Omental fat pad (tissue), 4 donors: Measurements from ENCODE around the gene ARHGEF17. TPM values are rescaled to one million over a fixed set of nuclear protein-coding genes. Genes with fewer than 3 reads are reported as not detected.
A peak's percentile ranks its signal among the peaks of the same experiment; 100 is the strongest.

Source experiments
- ATAC-seq: fragments of 150-250 bp; one replicate; pipeline ENCODE4 v1.9.1; 2016; ENCODE audit warnings: mild to moderate bottlenecking, moderate library complexity; ENCODE audit not compliant: low FRiP score
- DNase-seq: peaks from one replicate; pipeline ENCODE4 v3.0.0-alpha.2; 2019; ENCODE audit warnings: low spot score
- CTCF ChIP-seq, 3 donors: fragments of 450-650 bp; IDR thresholded peaks; one replicate each; pipeline ENCODE4 v1.5.1; 2016 to 2017; ENCODE audit warnings: antibody characterized with exemption in 3 of 3, mild to moderate bottlenecking in 3 of 3, moderate library complexity in 2 of 3
- total RNA-seq, 4 donors: library from RNA; depleted of rRNA; stranded (reverse); fragments of >200 nt; gene quantifications; one replicate each; pipeline ENCODE4 v1.1.0, GENCODE V29; 2016

The ARHGEF17 gene
- total RNA-seq, 4 donors from 2014 or later, result 27.3 to 80.7 (median 31.9) TPM

DNA sequence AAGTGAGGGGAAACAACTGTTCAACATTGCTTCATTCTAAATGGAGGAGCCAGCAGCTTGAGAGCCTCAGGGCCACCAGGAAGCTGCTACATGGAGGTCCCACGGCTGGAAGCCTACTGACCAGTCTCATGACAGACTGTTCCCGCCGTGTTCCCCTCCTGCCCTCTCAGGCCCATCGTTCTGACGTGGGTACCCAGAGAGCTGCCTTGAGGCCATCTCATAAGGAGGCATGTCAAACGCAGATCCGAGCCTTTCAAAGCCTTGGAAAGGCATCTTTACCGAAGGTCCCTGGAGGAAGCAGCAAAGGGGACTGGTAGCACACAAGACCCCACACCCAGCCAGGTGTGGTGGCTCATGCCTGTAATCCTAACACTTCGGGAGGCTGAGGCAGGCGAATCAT lies 8.3 kb upstream of the ARHGEF17 start:
- TF ChIP-seq CTCF (IDR thresholded peaks at IDR 0.05), result no peak

DNA sequence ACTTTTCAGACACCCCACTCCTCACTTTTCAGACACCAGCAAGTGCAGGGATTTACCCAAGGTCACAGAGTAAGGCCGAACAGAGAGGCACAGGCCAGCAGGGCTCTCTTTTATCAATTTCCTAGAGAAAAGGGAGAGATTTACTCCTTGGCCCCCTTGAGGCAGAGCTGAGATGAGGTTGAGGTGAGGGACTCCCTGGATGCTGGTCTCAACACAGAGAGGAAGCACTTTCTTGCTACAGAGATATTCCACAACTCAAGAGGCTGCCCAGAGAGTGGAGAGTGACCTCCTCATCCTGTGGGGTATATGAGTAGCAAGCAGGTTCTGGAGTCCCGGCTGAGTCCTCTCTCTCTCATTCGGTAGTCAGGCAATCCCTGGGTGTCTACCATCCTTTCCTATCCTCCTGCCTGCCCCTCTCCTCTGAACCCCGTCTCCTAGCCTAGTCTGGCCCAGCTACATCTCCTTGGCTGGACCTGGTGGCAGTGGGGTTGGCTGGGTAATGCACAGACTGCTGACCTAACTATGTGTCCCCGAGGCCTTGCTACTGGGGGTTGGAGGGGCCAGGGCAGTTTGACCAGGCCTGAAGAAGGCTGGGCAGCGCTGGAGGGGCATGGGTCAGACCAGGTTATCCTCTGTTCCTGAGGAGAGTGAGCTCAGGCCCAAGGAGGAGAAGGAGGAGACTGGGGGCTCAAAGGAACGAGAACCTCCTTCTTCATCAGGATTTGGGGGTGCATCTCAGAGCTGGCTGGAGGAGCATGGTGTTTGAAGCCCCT lies 1.8 kb upstream of the ARHGEF17 start:
- TF ChIP-seq CTCF (IDR thresholded peaks at IDR 0.05), result no peak
- ATAC-seq, result no peak
- no peak for DNase-seq

More for the DNA sequence above, 8.3 kb upstream of the ARHGEF17 start:
- ATAC-seq (no peak), DNase-seq (no peak)

DNA sequence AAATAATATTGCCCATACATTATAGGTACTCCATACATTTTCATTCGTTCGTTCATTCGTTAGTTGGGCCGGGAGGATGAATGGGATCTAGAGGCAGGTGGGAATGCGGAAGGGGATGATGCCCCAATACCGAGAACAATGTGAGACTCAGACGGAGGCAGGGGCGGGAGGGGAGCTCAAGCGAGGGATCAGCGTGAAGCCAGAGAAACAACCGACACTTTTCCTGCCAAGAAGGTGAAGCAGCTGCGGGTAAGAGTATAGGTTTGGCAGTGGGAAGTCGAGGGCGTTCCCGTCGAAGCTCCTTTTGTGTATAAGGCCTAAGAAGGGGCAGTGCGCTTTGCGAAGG lies 1.1 kb upstream of the ARHGEF17 start:
- DNase-seq, result no peak
- TF ChIP-seq CTCF (IDR thresholded peaks at IDR 0.05), result no peak
- ATAC-seq, result no peak

GRCh38 chr11:73307323-73308002 lies 613 bp upstream of the ARHGEF17 start:
- ATAC-seq, result peak; percentile 86
- DNase-seq, result peak; percentile 100
- peak in 2 of 3 donors; percentile 62 to 72 for TF ChIP-seq CTCF (IDR thresholded peaks at IDR 0.05)

GRCh38 chr11:73308961-73309919 lies 1.2 kb downstream of the ARHGEF17 start:
- DNase-seq (no peak), ATAC-seq (peak; percentile 28)
- TF ChIP-seq CTCF (IDR thresholded peaks at IDR 0.05), result no peak

- ATAC-seq (no peak), DNase-seq (no peak)
- TF ChIP-seq CTCF (IDR thresholded peaks at IDR 0.05), result no peak
Observed at GRCh38 chr11:73310076-73310475, 2.0 kb downstream of the ARHGEF17 start.
